Measurements from ENCODE around the gene UST.

- no peak for TF ChIP-seq CTCF (conservative IDR thresholded peaks at IDR 0.05; ENCODE audit: low read depth, low read length)
- TF ChIP-seq EZH2 (IDR thresholded peaks at IDR 0.05; ENCODE audit: low read length, unreplicated experiment) = no peak
- TF ChIP-seq EZH2phosphoT487 (IDR thresholded peaks at IDR 0.05; ENCODE audit: borderline replicate concordance, low read length) = no peak
Observed at GRCh38 chr6:148943451-148943850, 196.6 kb downstream of the UST start.
